Liver (tissue), 3 donors: ENCODE measurements around the gene SRPX.

Experiments used
- ATF3 ChIP-seq: IDR thresholded peaks from 2 replicates; pipeline ENCODE4 v1.6.1; 2016; ENCODE audit warnings: antibody characterized with exemption
- CTCF ChIP-seq: fragments of 150-350 bp; IDR thresholded peaks from 2 replicates; pipeline ENCODE4 v1.5.1; 2017; ENCODE audit warnings: improper control_type of control experiment, low read depth, low read length; ENCODE audit not compliant: missing input control
- donor health status: healthy.
- donor health status: healthy.

GRCh38 chrX:38154340-38154739 lies 66.3 kb downstream of the SRPX start:
- TF ChIP-seq CTCF (no peak), ATF3 (no peak)
